ENCODE data around the gene CDC45.

DNA sequence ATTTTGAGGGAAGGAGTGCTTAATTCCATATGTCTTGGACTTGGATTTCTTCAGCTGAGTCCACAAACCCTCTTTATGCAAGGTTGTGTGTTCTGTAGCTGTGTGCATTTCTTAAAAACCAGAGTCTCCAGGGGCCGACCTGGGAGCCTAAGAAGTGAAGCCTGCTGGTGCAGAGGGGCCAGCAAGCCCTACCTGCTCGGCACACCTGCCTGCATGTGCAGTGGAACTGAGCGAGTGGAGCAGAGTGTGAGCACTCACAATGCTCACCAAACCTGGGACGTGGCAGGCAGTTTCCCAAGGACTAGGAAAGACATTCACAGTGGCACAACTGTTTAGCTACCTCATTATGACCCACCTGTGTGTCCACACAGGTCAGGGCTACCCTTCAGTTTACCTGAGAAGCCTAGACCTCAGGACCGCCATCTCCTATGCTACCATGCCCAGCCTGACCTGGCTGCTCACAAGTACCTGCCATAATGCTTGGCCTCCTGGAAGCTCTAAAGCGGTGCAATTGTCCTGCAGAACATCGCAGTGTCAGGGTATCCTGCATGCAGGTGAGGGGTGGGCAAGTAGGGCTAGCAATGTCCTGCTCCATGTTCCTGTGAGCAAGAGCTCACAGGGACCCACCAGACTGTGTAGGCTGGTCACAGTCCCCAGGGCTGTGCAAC lies 36.0 kb upstream of the CDC45 start:
- TF ChIP-seq, protein P1, sequence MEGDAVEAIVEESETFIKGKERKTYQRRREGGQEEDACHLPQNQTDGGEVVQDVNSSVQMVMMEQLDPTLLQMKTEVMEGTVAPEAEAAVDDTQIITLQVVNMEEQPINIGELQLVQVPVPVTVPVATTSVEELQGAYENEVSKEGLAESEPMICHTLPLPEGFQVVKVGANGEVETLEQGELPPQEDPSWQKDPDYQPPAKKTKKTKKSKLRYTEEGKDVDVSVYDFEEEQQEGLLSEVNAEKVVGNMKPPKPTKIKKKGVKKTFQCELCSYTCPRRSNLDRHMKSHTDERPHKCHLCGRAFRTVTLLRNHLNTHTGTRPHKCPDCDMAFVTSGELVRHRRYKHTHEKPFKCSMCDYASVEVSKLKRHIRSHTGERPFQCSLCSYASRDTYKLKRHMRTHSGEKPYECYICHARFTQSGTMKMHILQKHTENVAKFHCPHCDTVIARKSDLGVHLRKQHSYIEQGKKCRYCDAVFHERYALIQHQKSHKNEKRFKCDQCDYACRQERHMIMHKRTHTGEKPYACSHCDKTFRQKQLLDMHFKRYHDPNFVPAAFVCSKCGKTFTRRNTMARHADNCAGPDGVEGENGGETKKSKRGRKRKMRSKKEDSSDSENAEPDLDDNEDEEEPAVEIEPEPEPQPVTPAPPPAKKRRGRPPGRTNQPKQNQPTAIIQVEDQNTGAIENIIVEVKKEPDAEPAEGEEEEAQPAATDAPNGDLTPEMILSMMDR (IDR thresholded peaks at IDR 0.05), result no peak
- TF ChIP-seq POLR2A (IDR thresholded peaks at IDR 0.05), result no peak
